ENCODE measurements around the gene HES3. TPM values are rescaled to one million over a fixed set of nuclear protein-coding genes. Genes with fewer than 3 reads are reported as not detected.

Gene HES3
- total RNA-seq, 1 donor from 2014 or later = not detected

Other genes with a start within 250 kb of the HES3 start
- 6.9 TPM for gene KCNAB2, start 198.3 kb upstream of the HES3 start, total RNA-seq
- gene CHD5, start 63.9 kb upstream of the HES3 start, total RNA-seq = 0.08 TPM
- gene RPL22, start 44.6 kb upstream of the HES3 start, total RNA-seq = 109 TPM
- 17.7 TPM for gene RNF207, start 38.1 kb upstream of the HES3 start, total RNA-seq
- 25.9 TPM for gene ICMT, start 8.2 kb upstream of the HES3 start, total RNA-seq
- 40.0 TPM for gene GPR153, start 16.9 kb downstream of the HES3 start, total RNA-seq
- gene ACOT7, start 149.6 kb downstream of the HES3 start, total RNA-seq = 13.2 TPM
- gene HES2, start 175.7 kb downstream of the HES3 start, total RNA-seq = 0.13 TPM
- 172 TPM for gene ESPN, start 180.6 kb downstream of the HES3 start, total RNA-seq
- gene TNFRSF25, start 222.0 kb downstream of the HES3 start, total RNA-seq = 2.1 TPM
- 1.1 TPM for gene PLEKHG5, start 247.5 kb downstream of the HES3 start, total RNA-seq

All from left lobe of liver (tissue), 1 donor.